Keratinocyte (primary cell): Measurements from ENCODE around the gene ARHGAP5. TPM values are rescaled to one million over a fixed set of nuclear protein-coding genes. Genes with fewer than 3 reads are reported as not detected.
A peak's percentile ranks its signal among the peaks of the same experiment; 100 is the strongest.

Source experiments
- DNase-seq: peaks from one replicate; pipeline ENCODE4 v3.0.0-alpha.2; 2011; ENCODE audit warnings: low read depth, missing footprints, low spot score
- FAIRE-seq: peaks from 2 replicates; lab custom pipeline; 2011; peaks lifted over from hg19 to GRCh38; lab: Jason Lieb, UNC
- H2AFZ ChIP-seq: 2 replicates; pipeline ENCODE4 v1.6.0; 2012; ENCODE audit warnings: low read length, control low read depth, inconsistent platforms; ENCODE audit not compliant: control insufficient read depth
- H3K27ac ChIP-seq: 2 replicates; pipeline ENCODE4 v1.5.1; 2011; ENCODE audit warnings: low read length; ENCODE audit not compliant: control insufficient read depth, insufficient read depth
- H3K27me3 ChIP-seq: 3 replicates; pipeline ENCODE4 v1.6.0; 2011; ENCODE audit warnings: low read length; ENCODE audit not compliant: control insufficient read depth, insufficient read depth; ENCODE audit errors: extremely low read depth
- H3K36me3 ChIP-seq, 2 experiments: 2 replicates in 1 of 2; 3 replicates in 1 of 2; pipeline ENCODE4 v1.5.1; 2011; ENCODE audit warnings: low read length in 2 of 2, mild to moderate bottlenecking in 1 of 2; ENCODE audit not compliant: control insufficient read depth in 2 of 2, insufficient read depth in 2 of 2; ENCODE audit errors: extremely low read depth in 1 of 2
- H3K4me1 ChIP-seq: 3 replicates; pipeline ENCODE4 v1.5.1; 2011; ENCODE audit warnings: low read length; ENCODE audit not compliant: control insufficient read depth, insufficient read depth; ENCODE audit errors: extremely low read depth
- H3K4me2 ChIP-seq: 3 replicates; pipeline ENCODE4 v1.6.0; 2011; ENCODE audit warnings: low read depth, low read length; ENCODE audit not compliant: control insufficient read depth, insufficient read depth; ENCODE audit errors: extremely low read depth
- H3K4me3 ChIP-seq, 3 experiments: fragments of 200-600 bp in 1 of 3; sonication (generic) in 1 of 3; 2 replicates in 2 of 3; 3 replicates in 1 of 3; pipeline ENCODE4 v1.5.1; 2011 to 2016; ENCODE audit warnings: low read length in 3 of 3, mild to moderate bottlenecking in 3 of 3, control low read depth in 2 of 3, inconsistent platforms in 1 of 3, low read depth in 1 of 3, mixed read lengths in 1 of 3, mixed run types in 1 of 3, moderate library complexity in 1 of 3; ENCODE audit not compliant: control insufficient read depth in 2 of 3, insufficient read depth in 2 of 3; ENCODE audit errors: extremely low read depth in 1 of 3
- H3K79me2 ChIP-seq: 2 replicates; pipeline ENCODE4 v1.6.0; 2012; ENCODE audit warnings: low read length; ENCODE audit not compliant: control insufficient read depth, insufficient read depth
- H3K9ac ChIP-seq: 3 replicates; pipeline ENCODE4 v1.6.0; 2011; ENCODE audit warnings: low read length; ENCODE audit not compliant: control insufficient read depth, insufficient read depth; ENCODE audit errors: extremely low read depth
- H3K9me1 ChIP-seq: 3 replicates; pipeline ENCODE4 v1.6.0; 2011; ENCODE audit warnings: low read length; ENCODE audit not compliant: control insufficient read depth, insufficient read depth; ENCODE audit errors: extremely low read depth
- H3K9me3 ChIP-seq: 2 replicates; pipeline ENCODE4 v1.5.1; 2012; ENCODE audit warnings: low read depth, low read length; ENCODE audit not compliant: control insufficient read depth
- H4K20me1 ChIP-seq: 3 replicates; pipeline ENCODE4 v1.6.0; 2011; ENCODE audit warnings: low read length; ENCODE audit not compliant: control insufficient read depth, insufficient read depth; ENCODE audit errors: extremely low read depth
- EZH2 ChIP-seq: IDR thresholded peaks from one replicate; pipeline ENCODE4 v1.6.1; 2012; ENCODE audit warnings: inconsistent platforms, mild to moderate bottlenecking, low read length, moderate library complexity
- dilution Hi-C: fragments of 300-500 bp; cut with MboI; formaldehyde crosslinking; loops from one replicate; pipeline ENCODE4 v1.7.0; 2020; ENCODE audit warnings: low sequenced_read_pairs; ENCODE audit not compliant: extremely low pct_ligation_motif_present
- polyA plus RNA-seq, 5 experiments: library from polyadenylated mRNA; depleted of rRNA in 3 of 5; stranded (reverse) in 3 of 5; stranded (forward) in 1 of 5; unstranded in 1 of 5; fragments of >200 nt; gene quantifications; 1 replicate in 1 of 5; 2 replicates in 3 of 5; 3 replicates in 1 of 5; pipeline versions ENCODE4 v1.2.1 to v1.2.3, GENCODE V29; 2011 to 2012; ENCODE audit warnings: missing spikeins in 2 of 5, low read depth in 1 of 5, low replicate concordance in 1 of 5
- TF ChIP-seq, protein P1 (sequence below), 3 experiments: IDR thresholded peaks in 1 of 3; conservative IDR thresholded peaks in 1 of 3; optimal IDR thresholded peaks in 1 of 3; 2 replicates in 2 of 3; 3 replicates in 1 of 3; pipeline versions ENCODE3 to v1.5.1; 2011; ENCODE audit warnings: low read length in 3 of 3, mild to moderate bottlenecking in 3 of 3, moderate library complexity in 2 of 3, control low read depth in 1 of 3, inconsistent platforms in 1 of 3; ENCODE audit not compliant: insufficient read depth in 2 of 3; ENCODE audit errors: extremely low read depth in 1 of 3

Gene ARHGAP5
- polyA plus RNA-seq, 1 donor (not counting 4 experiments of a cell fraction or from before 2014, with no cell fraction given): 43.1 TPM

DNA sequence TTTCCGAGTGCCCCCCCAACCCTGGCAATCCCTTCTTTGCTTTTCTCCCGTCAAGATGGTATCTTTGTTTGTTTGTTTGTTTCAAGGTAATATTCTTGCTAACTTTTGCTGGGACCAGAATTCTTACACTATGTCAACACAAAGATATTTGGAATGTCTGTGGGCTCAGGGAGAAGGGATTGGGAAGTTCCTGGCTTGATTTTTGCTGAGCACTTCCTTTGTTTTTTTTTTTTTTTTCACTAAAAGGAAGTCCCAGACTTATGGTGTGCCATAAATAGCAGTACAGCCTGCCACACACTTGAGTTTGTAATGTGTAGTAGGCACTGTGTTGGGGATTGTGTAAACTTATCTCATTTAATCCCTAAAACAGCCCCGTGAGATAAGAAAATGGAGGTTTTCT is 113.6 kb downstream of the ARHGAP5 start:
- no peaks in the 10 kb centered on the region for H4K20me1 ChIP-seq
- no peaks in the 10 kb centered on the region for H3K9me1 ChIP-seq
- H2AFZ ChIP-seq: no peak overlapping the region
- no peaks in the 10 kb centered on the region for H3K79me2 ChIP-seq
- H3K27me3 ChIP-seq: no peaks in the 10 kb centered on the region
- no peak for TF ChIP-seq EZH2
- TF ChIP-seq, protein P1, sequence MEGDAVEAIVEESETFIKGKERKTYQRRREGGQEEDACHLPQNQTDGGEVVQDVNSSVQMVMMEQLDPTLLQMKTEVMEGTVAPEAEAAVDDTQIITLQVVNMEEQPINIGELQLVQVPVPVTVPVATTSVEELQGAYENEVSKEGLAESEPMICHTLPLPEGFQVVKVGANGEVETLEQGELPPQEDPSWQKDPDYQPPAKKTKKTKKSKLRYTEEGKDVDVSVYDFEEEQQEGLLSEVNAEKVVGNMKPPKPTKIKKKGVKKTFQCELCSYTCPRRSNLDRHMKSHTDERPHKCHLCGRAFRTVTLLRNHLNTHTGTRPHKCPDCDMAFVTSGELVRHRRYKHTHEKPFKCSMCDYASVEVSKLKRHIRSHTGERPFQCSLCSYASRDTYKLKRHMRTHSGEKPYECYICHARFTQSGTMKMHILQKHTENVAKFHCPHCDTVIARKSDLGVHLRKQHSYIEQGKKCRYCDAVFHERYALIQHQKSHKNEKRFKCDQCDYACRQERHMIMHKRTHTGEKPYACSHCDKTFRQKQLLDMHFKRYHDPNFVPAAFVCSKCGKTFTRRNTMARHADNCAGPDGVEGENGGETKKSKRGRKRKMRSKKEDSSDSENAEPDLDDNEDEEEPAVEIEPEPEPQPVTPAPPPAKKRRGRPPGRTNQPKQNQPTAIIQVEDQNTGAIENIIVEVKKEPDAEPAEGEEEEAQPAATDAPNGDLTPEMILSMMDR (optimal IDR thresholded peaks at IDR 0.05 in 1 of 3, IDR thresholded peaks at IDR 0.05 in 1 of 3, conservative IDR thresholded peaks at IDR 0.05 in 1 of 3; ENCODE audit: extremely low read depth in 1 of 3, insufficient read depth in 2 of 3, low read length in 3 of 3): no peak
- no peak for FAIRE-seq
- H3K36me3 ChIP-seq: no peaks in the 10 kb centered on the region
- no peak for DNase-seq
- H3K9ac ChIP-seq: no peak overlapping the region
- no peak overlapping the region for H3K4me2 ChIP-seq
- no peaks in the 10 kb centered on the region for H3K4me1 ChIP-seq
- dilution Hi-C loops: no loop called here
- no peak overlapping the region for H3K27ac ChIP-seq
- no peak overlapping the region for H3K4me3 ChIP-seq
- no peaks in the 10 kb centered on the region for H3K9me3 ChIP-seq

DNA sequence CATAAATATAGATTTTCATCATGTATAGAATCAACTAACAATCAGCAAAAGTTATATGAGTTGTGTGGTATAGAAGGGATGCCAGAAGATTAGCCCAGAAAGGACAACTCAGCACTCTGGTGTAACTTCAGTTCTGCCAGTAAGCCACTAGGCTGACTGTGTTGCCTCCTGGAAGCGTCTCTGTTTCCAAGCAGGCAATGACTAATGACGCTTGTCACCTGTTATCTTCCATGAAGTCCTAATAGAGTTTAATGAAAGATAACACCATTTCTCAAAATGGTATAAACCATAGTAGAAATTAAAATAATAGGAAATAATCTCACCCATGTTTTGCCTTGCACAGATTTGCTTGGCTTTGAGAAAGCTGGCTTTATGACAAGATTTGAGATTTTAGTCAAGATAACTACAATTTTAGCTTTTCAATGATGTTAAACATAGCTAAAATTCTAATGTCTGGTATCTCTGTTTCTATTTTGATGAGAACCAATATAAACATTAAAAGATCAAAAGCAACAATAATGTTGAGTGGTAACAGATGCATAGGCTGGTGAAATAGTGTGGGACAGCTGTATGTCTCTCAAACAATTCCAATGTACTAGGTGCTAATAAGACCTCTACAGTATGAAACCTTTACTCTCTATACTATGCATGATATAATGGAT is 115.7 kb downstream of the ARHGAP5 start:
- H3K27me3 ChIP-seq: no peaks in the 10 kb centered on the region
- DNase-seq (no peak), FAIRE-seq (no peak)
- H3K36me3 ChIP-seq: no peaks in the 10 kb centered on the region
- no peak overlapping the region for H3K27ac ChIP-seq
- no peaks in the 10 kb centered on the region for H3K9me1 ChIP-seq
- H4K20me1 ChIP-seq: no peaks in the 10 kb centered on the region
- H3K4me3 ChIP-seq: no peak overlapping the region
- no peaks in the 10 kb centered on the region for H3K4me1 ChIP-seq
- TF ChIP-seq, protein P1 (optimal IDR thresholded peaks at IDR 0.05 in 1 of 3, IDR thresholded peaks at IDR 0.05 in 1 of 3, conservative IDR thresholded peaks at IDR 0.05 in 1 of 3; ENCODE audit: extremely low read depth in 1 of 3, insufficient read depth in 2 of 3, low read length in 3 of 3): peak in 2 of 3 experiments; percentile 4 to 8
- no peak for TF ChIP-seq EZH2
- dilution Hi-C loops: no loop called here
- H3K9ac ChIP-seq: no peak overlapping the region
- no peak overlapping the region for H3K4me2 ChIP-seq
- no peaks in the 10 kb centered on the region for H3K9me3 ChIP-seq
- no peaks in the 10 kb centered on the region for H3K79me2 ChIP-seq
- H2AFZ ChIP-seq: no peak overlapping the region
